Non-pigmented ciliary epithelial cell (primary cell): Measurements from ENCODE around the gene WDR27.
"Not testable (repeated sequence)": the region's sequence is repeated elsewhere in the genome, so short reads cannot be mapped to it uniquely, and the experiment has no call there.

ENCODE experiments used
- DNase-seq: peaks from one replicate; pipeline ENCODE4 v3.0.0-alpha.2; 2010; ENCODE audit warnings: low read depth

Gene WDR27

DNA sequence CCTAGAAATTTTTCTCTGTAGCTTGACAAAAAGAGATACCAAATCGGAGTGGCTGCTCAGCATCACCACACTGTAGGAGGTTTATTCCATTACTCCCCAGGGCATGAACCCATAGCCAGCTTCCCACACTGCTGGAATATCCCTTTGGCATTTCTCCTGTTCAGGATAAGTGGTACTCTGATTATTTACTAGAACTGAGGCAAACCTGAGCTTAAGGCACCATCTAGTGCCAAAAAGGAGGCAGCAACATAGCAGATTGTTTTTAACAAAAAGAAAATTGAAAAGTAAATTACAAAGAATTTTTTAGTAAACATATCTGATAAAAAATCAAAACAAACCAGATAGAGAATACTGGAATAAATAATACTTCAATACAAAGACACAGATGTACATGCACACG is 181.7 kb downstream of the WDR27 start:
- no peak for DNase-seq

DNA sequence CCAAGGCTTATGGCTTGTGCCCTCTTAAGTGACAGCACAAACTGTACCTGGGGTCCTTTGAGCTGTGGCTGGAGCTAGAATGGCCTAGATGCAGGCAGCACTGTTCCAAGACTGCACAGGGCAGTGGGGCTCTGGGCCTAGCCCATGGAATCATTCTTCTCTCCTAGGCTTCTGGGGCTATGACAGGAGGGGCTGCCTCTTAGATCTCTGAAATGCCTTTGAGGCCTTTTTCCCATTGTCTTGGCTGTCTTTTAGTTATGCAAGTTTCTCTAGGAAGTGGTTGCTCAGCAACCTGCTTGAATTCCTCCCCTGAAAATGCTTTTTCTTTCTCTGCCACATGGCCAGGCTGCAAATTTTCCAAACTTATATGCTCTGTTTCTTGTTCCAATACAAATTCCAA is 183.4 kb downstream of the WDR27 start:
- no peak for DNase-seq

DNA sequence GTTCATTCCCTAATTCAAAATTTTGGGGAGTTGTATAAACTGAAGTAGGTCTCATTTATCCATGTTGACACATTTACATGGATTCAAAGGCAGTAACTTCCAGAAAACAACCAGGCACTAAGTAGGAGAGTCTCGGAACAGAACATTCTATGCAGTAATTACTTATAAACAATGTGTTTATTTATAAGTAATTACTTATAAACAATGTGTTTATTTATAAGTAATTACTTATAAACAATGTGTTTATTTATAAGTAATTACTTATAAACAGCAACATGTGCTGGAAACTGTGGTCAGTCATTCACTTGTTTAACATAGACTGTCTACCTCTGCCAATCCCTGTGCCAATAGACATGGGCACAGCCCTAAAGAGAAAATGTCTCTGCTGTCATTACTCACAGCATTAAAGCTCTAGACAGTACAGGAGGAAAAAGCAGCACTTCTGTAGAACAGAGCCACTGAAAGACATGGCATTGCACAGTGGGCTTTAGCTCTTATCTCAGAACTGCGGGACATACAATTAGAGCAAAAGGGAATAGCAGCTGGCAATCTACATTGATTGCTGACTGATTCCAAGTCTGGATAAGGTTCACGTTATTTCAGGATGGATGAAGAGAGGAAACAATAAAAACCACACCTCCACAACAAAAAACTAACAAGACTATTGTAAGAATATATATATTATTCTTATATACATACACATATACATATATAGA is 188.2 kb downstream of the WDR27 start:
- DNase-seq: no peak

DNA sequence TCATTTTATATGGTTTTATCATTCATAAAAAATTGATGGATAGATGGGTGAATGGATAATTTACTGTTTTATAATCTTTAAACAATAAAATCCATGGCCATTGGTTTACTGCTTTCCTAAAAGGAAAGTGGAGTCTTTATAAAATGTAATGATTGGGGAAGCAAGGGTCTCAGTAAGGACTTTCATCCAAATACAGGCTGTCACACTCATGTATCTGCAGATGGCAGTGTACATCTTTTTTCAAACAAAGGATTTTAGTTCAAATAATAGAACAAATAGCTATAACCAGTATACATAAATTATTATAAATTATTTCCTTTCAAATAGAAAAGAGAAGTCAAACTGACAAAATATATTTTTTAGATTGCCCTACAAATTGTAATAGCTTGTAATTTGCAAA is 190.0 kb downstream of the WDR27 start:
- DNase-seq: not testable (repeated sequence)

DNA sequence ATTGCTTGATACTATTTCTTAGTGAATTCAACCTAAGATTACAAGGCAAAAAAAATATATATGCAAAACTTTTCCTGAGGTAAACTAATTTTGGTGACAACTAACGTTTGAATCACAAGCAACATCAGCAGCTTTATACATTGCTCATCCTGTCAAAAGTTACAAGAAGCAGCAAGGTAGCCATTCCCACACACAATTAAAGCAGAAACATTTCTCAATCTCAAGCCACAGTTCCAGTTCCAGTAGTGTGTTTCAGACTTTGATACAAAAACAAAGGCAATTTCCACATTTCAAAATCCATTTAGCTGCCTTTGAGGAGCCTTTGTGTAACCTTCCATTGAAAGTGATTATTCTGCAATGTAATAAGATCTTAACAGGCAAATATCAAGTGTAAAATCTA is 191.0 kb downstream of the WDR27 start:
- DNase-seq: no peak

DNA sequence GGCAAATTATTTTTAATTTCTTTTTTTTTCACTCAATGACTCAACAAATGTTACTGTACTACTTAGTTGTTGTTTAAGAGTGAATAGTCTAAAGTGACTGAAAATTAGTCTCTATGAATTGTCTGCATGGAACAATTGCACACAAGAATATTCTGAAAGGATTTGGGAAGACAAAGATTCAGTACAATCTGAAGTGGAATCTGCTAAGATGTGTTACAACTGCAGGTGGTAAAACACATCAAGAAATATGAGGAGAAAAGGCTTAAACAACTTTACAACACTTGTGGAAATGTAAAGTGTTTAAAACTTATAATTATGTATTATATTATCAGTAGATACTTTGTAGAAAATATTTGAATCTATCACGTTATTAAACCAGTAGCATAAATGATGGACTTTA is 193.4 kb downstream of the WDR27 start:
- DNase-seq: no peak

DNA sequence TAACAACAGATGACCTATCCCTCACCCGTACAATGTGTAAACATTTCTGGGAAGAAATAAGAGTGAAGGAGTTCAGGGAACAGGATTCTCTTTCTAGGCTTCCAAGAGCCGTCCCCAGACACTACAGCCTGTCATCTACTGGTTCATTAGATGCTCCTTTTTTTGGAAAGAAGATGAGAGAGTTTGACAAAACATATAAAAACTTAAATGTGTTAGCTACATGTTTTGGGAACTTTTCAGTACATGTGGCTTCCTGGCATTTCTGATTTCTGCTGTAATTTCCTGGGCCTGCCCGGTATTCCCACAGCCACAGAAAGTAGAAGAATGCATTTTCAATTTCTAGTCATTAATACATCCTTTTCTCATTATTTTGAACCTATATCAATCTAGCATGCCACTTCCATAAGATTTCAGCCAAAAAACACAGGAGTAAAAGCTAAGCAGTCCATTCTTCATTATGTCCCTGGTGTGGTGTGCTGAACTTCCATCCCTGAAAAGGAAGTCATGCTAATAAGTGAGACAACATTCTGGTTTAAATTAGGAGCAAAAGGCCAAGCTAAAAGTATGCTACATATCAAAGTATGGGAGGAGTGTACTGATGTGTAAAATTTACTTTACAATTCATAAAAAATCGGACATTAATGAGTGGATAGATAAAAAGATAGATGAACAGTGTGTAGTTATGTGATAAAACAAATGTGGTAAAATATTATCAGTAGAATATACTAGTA is 198.2 kb downstream of the WDR27 start:
- DNase-seq: no peak

DNA sequence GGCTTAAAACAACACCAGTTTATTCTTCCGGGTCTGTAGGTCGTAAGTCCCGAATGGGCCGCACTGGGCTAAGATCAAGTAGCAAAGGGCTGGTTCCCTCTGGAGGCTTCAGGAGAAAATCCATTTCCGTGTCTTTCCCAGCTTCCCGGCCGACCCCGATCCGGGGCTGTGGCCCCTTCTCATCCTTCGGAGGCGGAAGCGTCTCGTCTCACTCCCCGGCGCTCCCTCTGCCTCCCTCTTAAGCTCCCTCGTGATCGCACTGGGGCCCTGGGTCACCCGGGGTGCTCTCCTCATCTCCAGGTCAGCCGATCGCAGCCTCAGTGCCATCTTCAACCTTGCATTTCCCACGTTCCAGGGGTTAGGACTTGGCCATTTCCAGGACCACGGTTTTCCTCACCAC is 199.4 kb downstream of the WDR27 start:
- DNase-seq: no peak

DNA sequence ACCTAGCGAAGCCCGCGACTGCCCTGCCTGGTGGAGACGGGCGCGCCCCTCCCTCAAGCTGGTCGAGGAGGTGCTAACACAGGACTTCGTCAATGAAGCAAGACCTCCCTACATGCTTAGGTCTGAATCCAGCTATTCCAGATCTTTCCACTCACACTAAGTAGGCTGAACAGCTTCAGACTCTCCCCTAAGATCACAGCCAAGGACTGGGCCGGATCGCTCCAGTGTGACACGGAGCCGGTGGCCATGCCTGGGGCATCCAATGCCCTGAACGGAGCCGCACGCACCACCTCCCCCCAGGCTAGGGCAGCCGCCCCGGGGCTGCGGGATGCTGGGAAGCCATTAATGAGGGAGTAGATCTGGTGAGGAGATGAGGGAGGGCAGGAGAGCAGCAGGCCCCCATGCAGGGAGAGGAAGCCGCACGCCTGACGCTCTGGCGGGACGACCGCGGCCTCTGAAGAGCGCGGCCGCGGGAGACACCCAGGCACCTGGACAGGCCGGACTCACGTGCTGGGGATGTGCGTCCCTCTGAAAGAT is 200.0 kb downstream of the WDR27 start:
- DNase-seq: no peak

DNA sequence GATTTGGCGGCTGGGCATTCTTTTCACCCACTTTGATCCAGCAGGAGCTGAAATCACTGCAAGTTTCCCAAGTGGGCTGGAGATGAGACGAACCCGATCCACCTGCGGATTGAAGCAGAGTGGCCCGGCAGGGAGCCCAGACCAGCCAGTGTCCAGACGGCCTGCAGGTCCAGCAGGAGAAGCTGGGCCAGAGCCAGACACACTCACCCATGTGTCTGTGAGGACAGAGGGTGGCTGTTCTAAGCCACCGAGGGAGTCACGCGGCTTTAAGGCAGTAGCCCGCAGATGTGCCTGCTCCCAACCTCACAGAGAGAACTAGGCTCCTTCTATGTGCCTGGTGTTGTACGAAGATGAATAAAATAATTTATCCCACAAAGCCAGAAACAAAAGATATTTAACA is 200.7 kb downstream of the WDR27 start:
- DNase-seq: no peak

DNA sequence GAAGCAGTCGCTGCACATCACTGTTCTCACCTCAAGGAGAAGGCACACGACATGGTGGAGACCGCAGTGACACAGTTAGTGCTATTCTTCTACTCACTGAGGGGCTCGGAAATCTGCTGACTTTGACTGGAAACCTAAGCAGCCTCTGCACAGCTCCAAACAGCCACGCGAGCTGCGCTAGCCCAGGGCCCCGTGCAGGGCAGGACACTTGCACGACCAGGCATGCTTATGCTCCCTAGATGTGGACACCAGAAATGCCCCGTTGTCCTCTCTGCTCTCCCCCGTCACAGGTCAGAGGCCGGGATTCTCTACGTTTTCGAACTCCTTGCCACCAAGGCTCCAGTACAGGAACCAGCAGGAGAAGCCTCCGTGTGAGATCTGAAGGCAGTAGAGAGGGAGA is 201.1 kb downstream of the WDR27 start:
- no peak for DNase-seq

DNA sequence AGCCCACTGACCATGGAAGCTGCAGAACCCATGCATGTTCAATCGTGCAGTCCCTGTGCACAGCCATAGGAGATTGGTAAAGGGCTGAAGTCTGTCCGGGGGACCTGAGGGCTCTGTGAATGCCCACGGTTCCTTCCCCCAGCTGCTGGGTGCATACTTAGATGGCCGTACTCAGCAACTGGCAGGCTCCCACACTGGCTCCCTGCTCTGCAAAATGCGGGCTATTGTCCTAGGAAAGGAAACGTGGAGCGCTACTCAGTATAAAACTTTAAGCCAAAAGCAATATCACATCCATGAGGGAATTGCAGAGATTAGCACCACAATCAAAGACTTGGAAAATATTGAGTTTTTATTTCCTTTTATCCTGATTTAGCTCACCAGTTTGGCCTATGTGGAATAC is 202.0 kb downstream of the WDR27 start:
- no peak for DNase-seq

DNA sequence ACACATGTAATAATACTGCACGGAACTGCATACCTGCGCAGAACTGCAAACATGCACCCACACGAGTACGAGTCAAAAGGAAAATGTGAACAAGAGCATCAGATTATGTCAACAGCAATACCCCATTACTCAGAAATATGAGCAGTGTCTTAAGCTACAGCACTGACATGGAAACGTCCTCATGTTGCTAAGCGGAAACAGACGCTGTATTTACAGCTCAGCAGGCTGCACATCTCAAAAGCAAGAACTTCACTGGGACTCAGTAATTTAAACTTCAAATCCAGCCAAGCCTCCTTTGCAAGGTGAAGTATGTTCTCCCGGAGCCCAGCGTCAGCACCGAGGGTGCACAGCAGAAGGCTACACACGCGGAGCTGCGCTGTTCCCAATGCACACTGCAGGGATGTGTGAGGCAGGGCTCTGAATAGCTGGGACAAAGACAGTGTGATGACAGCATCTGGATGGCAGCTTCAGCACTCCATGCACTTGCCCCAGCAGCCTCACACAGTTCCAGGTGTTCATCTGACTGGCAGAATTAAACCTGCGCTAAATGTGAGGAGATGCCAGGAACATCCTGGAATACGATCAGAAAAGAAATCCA is 202.8 kb downstream of the WDR27 start:
- no peak for DNase-seq

DNA sequence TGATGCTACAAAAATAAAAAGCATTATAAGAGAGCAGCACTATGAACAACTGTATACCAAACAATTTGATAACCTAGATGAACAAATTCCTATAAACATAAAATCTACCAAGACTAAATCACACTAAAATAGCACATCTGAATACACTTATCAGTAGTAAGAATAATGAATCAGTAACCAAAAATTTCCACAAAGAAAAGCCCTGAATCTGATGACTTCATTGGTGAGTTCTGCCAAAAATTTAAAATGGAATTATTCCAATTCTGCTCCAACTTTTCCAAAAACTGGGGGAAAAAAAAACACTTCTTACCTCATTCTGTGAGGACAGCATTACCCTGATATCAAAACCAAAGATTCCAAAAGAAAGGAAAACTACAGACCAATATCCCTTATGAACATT is 206.2 kb downstream of the WDR27 start:
- DNase-seq: peak; percentile 15

DNA sequence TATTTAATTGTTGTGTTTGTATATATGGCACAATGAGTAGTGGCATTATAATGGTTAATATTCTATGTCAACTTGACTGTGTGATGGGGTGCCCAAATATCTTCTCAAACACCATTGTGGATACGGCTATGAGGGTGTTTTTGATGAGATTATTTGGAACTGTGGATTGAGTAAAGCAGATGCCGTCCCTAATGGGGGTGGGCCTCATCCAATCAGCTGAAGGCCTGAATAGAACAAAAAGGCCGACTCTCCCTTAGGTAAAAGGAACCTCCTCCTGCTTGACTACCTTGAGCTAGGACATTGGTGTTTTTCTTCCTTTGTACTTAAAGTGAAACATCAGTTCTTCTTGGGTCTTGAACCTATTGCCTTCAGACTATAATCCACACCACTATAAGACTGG is 207.8 kb downstream of the WDR27 start:
- no peak for DNase-seq

DNA sequence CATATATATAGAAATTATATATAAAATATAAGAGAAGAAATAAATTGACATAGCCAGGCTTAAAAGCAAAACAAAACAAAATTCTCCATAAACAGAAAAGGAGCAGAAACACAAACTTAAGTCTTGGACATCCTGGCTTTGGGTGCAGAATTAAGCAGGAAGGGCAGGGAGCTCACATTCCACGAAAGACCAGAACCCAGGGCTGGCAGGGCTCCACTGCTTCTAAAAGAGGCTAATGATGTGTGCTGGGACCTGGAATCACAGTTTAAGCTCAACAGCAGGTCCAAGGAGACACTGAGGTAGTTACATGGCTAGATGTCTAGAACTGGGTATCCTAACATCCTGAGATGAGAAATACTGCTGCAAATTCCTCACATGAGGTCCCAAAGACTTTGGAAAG is 210.3 kb downstream of the WDR27 start:
- no peak for DNase-seq

DNA sequence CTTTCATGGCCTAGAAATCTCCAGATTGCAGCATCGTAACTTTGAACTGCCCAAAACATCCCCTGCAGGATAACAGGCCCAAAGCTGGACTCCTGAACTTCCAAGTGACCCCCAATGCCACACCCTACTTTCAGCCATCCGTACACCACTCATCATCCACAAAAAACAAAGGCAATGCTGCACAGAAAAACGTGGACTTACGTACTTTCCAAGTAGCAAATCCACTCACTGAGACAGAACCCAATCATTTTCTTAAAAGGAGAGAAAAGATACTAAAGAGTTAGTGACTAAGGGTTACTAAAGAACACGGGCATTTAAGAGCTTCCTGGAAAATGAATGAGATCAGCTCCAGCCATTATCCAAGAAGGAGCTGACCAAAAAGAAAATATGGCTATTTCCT is 211.0 kb downstream of the WDR27 start:
- no peak for DNase-seq

DNA sequence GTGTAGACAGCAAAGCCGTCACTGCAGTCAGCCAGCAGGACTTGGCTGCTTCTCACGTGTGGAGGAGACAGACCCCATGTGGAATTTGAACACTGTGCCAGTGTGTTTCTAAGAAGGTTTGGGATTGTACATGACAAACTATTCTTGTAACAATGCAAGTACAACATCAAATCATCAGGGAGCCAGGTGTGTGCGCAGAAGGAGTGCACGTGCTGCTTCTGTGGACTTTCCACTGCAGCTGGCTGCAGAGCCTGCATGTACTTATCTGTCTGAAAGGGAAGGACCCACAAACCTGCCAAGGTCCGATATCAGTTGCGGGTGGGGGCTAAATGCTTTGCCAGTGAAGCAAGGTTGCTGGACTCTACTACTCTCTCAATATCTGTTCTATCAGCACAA is 211.6 kb downstream of the WDR27 start:
- no peak for DNase-seq

DNA sequence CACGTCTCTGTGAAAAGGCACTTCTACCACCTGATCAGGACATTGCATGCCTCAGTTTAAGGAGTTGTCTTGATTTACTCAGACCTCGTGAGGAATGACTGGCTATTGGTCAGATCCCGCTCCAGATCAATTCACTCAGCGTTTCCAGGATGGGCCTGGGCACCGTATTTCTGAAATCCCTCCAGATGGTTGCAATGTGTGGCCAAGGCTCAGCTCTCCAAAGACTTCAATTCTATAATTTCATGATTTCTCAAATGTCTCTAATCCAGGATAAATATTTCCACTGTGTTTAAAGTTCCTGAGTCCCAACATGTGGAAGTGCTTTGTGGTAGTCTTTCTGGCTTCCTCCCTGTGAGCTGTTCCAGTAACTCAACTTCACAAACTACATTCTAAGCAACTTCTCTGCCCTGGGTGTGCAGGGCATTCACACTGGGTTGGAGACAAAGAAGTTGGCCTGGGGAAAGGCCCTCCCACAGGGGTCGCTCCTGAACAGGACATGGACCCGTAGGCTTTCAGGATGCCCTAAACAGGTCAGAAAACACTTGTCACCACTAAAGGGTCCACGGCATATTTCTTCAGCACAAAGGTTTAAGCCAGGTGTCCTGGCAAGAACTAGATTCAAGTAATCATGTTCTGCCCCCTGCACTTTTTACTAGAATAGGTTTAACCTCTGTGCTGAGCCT is 212.1 kb downstream of the WDR27 start:
- DNase-seq: no peak

DNA sequence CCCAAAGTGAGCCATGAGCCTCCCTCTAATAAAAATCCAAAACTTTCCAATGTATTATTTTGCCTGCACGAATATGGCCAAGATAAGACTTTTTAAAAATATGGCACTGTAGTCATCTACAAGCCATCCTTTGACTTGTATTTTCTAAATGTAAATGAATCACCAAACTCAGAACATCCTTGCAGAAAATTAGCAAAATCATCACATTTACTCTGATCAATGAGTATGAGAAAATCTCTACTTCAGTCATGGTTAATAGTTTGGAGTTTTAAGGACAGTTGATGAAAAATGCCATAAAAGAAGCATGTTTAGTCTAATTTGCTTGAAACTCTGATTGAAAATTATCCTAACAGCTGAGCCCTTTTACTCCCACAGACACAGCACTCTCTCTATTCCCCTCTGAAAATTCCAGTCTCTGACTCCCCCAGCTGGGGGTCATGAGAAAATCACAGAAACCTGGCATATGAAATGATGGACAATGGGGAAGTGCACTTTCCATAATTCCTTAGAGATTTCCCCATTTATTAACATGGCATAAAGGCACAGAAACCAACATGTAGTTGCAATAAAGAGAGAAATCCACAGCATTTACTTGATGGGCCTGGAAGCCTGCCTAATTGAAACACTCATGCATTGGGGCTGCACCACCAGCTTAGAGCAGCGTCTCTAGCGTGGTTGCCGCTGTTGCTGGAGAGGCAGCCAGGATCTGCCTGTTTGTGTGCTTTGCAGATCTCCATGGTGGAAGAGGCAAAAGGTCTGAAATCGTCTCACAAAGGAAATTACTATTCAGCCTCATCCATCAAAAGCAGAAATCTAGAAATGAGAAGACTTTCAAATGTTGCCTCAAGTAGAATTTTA is 214.0 kb downstream of the WDR27 start:
- no peak for DNase-seq

DNA sequence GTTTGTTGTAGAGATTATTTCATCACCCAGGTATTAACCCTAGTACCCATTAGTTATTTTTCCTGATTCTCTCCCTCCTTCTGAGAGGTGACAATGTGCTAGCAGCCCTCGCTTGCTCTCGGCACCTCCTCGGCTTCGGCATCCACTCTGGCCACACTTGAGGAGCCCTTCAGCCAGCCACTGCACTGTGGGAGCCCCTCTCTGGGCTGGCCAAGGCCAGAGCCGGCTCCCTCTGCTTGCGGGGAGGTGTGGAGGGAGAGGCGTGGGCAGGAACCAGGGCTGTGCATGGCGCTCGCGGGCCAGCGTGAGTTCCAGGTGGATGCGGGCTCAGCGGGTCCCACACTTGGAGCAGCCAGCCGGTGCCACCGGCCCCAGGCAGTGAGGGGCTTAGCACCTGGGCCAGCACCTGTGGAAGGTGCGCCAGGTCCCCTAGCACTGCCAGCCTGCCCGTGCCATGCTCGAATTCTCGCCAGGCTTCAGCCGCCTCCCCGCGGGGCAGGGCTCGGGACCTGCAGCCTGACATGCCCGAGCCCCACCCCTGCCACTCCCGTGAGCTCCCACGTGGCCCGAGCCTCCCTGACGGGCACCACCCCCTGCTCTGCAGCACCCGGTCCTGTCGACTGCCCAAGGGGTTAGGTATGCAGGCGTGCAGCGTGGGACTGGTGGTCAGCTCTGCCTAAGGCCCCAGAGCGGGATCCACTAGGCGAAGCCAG is 221.9 kb downstream of the WDR27 start:
- DNase-seq: no peak
